Stimulated activated CD8-positive, alpha-beta memory T cell treated with anti-CD3 and anti-CD28 coated beads, Interleukin-15, amount 100 ng/mL, for 24 hours (primary cell): Measurements from ENCODE around the gene NEGR1.

Experiments
- DNase-seq: peaks from one replicate; pipeline ENCODE4 v3.0.0-alpha.2; 2020; ENCODE audit warnings: low read depth

NEGR1 gene

GRCh38 chr1:72117621-72118020, 164.7 kb downstream of the NEGR1 start:
- no peak for DNase-seq

GRCh38 chr1:72115290-72115689, 167.0 kb downstream of the NEGR1 start:
- DNase-seq: no peak

GRCh38 chr1:72111662-72112061, 170.7 kb downstream of the NEGR1 start:
- DNase-seq: no peak

GRCh38 chr1:72109916-72110315, 172.4 kb downstream of the NEGR1 start:
- no peak for DNase-seq

GRCh38 chr1:72105201-72105600, 177.1 kb downstream of the NEGR1 start:
- no peak for DNase-seq

- DNase-seq: no peak
Observed at GRCh38 chr1:72101840-72102632, 180.3 kb downstream of the NEGR1 start.

GRCh38 chr1:72100771-72101170, 181.6 kb downstream of the NEGR1 start:
- no peak for DNase-seq

- DNase-seq: no peak
Observed at GRCh38 chr1:72097851-72098570, 184.3 kb downstream of the NEGR1 start.

GRCh38 chr1:72094209-72094608, 188.1 kb downstream of the NEGR1 start:
- DNase-seq: no peak

- no peak for DNase-seq
Observed at GRCh38 chr1:72086394-72086793, 195.9 kb downstream of the NEGR1 start.

GRCh38 chr1:72075425-72075824, 206.9 kb downstream of the NEGR1 start:
- no peak for DNase-seq

- no peak for DNase-seq
Observed at GRCh38 chr1:72066431-72066830, 215.9 kb downstream of the NEGR1 start.

GRCh38 chr1:72064196-72065075, 217.9 kb downstream of the NEGR1 start:
- no peak for DNase-seq

GRCh38 chr1:72063364-72064044, 218.8 kb downstream of the NEGR1 start:
- no peak for DNase-seq

GRCh38 chr1:72062584-72062983, 219.8 kb downstream of the NEGR1 start:
- no peak for DNase-seq

GRCh38 chr1:72060466-72061245, 221.7 kb downstream of the NEGR1 start:
- no peak for DNase-seq

GRCh38 chr1:72056516-72056915, 225.8 kb downstream of the NEGR1 start:
- no peak for DNase-seq

- no peak for DNase-seq
Observed at GRCh38 chr1:72051538-72051937, 230.8 kb downstream of the NEGR1 start.

- no peak for DNase-seq
Observed at GRCh38 chr1:72050551-72050950, 231.8 kb downstream of the NEGR1 start.

- DNase-seq: no peak
Observed at GRCh38 chr1:72037745-72038343, 244.5 kb downstream of the NEGR1 start.

GRCh38 chr1:72034827-72035226, 247.5 kb downstream of the NEGR1 start:
- DNase-seq: no peak
